Neural cell (in vitro differentiated cells): ENCODE results near the gene STAU1. TPM values are rescaled to one million over a fixed set of nuclear protein-coding genes. Genes with fewer than 3 reads are reported as not detected.

Experiments used
- H2AFZ ChIP-seq: fragments of 200-600, 300-800 bp; sonication (generic), shearing (Covaris generic); 2 replicates; pipeline ENCODE4 v1.6.0; 2014; ENCODE audit warnings: low read depth, mild to moderate bottlenecking, antibody characterized with exemption, low read length, moderate library complexity
- H3F3A ChIP-seq: fragments of 200-600 bp; shearing (Covaris generic); 2 replicates; pipeline ENCODE4 v1.6.1; 2016; ENCODE audit warnings: mild to moderate bottlenecking, moderate library complexity, mixed read lengths, antibody characterized with exemption, low read length; ENCODE audit not compliant: insufficient read depth, poor library complexity, severe bottlenecking
- H3K27ac ChIP-seq: fragments of 200-600, 300-800 bp; sonication (generic), shearing (Covaris generic); 2 replicates; pipeline ENCODE4 v1.5.1; 2014; ENCODE audit warnings: mild to moderate bottlenecking, low read length, moderate library complexity
- H3K27me3 ChIP-seq: fragments of 300-800, 200-600 bp; sonication (generic), shearing (Covaris generic); 2 replicates; pipeline ENCODE4 v1.6.0; 2014; ENCODE audit warnings: mild to moderate bottlenecking, low read depth, low read length, moderate library complexity; ENCODE audit not compliant: insufficient read depth
- H3K36me3 ChIP-seq: fragments of 300-800, 200-600 bp; sonication (generic), shearing (Covaris generic); 2 replicates; pipeline ENCODE4 v1.5.1; 2014; ENCODE audit warnings: mild to moderate bottlenecking, antibody characterized with exemption, low read length, moderate library complexity; ENCODE audit not compliant: insufficient read depth
- H3K4me2 ChIP-seq: fragments of 300-800, 200-600 bp; sonication (generic), shearing (Covaris generic); 2 replicates; pipeline ENCODE4 v1.6.0; 2014; ENCODE audit warnings: mild to moderate bottlenecking, low read length
- H3K4me3 ChIP-seq: fragments of 300-800, 200-600 bp; sonication (generic), shearing (Covaris generic); 2 replicates; pipeline ENCODE4 v1.5.1; 2014; ENCODE audit warnings: mild to moderate bottlenecking, low read length, moderate library complexity
- H3K79me2 ChIP-seq: fragments of 200-600 bp; shearing (Covaris generic); replicated peaks from 2 replicates; pipeline ENCODE4 v1.6.0; 2014; ENCODE audit warnings: mild to moderate bottlenecking, low read length, moderate library complexity; ENCODE audit not compliant: insufficient read depth
- H3K9ac ChIP-seq: fragments of 300-800, 200-600 bp; sonication (generic), shearing (Covaris generic); 2 replicates; pipeline ENCODE4 v1.6.1; 2016; ENCODE audit warnings: mild to moderate bottlenecking, low read length, mixed read lengths
- H3K9me2 ChIP-seq: fragments of 200-600 bp; shearing (Covaris generic); 2 replicates; pipeline ENCODE4 v1.6.1; 2016; ENCODE audit warnings: mild to moderate bottlenecking, low read length, mixed read lengths; ENCODE audit not compliant: insufficient read depth
- H3K9me3 ChIP-seq: fragments of 200-600, 300-800 bp; sonication (generic), shearing (Covaris generic); 2 replicates; pipeline ENCODE4 v1.6.1; 2016; ENCODE audit warnings: mild to moderate bottlenecking, mixed run types, low read length, moderate library complexity, mixed read lengths
- H4K20me1 ChIP-seq: fragments of 200-600 bp; shearing (Covaris generic); 2 replicates; pipeline ENCODE4 v1.6.1; 2016; ENCODE audit warnings: mild to moderate bottlenecking, mixed run types; ENCODE audit not compliant: insufficient read depth
- CTCF ChIP-seq: fragments of 450-650 bp; IDR thresholded peaks from 2 replicates; pipeline ENCODE4 v1.5.1; 2014; ENCODE audit warnings: antibody characterized with exemption, mild to moderate bottlenecking, moderate library complexity; ENCODE audit not compliant: poor library complexity, severe bottlenecking
- EP300 ChIP-seq: fragments of 450-650 bp; conservative IDR thresholded peaks from 2 replicates; pipeline ENCODE4 v1.6.1; 2014; ENCODE audit warnings: antibody characterized with exemption, mild to moderate bottlenecking, moderate library complexity; ENCODE audit not compliant: poor library complexity, severe bottlenecking
- EZH2 ChIP-seq: fragments of 200-600, 300-800 bp; shearing (Covaris generic), sonication (generic); IDR thresholded peaks from 2 replicates; pipeline ENCODE4 v1.6.1; 2014; ENCODE audit warnings: antibody characterized with exemption, low read length, borderline replicate concordance, mild to moderate bottlenecking; ENCODE audit not compliant: insufficient read depth, poor library complexity, severe bottlenecking
- MXI1 ChIP-seq: fragments of 450-650 bp; conservative IDR thresholded peaks from 2 replicates; pipeline ENCODE4 v1.6.1; 2014; ENCODE audit warnings: antibody characterized with exemption, mild to moderate bottlenecking; ENCODE audit not compliant: poor library complexity, severe bottlenecking
- POLR2AphosphoS5 ChIP-seq: IDR thresholded peaks from 2 replicates; pipeline ENCODE4 v1.6.1; 2012
- RAD21 ChIP-seq: fragments of 450-650 bp; conservative IDR thresholded peaks from 2 replicates; pipeline ENCODE4 v1.6.1; 2014; ENCODE audit warnings: antibody characterized with exemption, mild to moderate bottlenecking, moderate library complexity
- REST ChIP-seq: IDR thresholded peaks from 2 replicates; pipeline ENCODE4 v1.6.1; 2012; ENCODE audit warnings: borderline replicate concordance
- SMC3 ChIP-seq: fragments of 450-650 bp; conservative IDR thresholded peaks from 2 replicates; pipeline ENCODE4 v1.6.1; 2014; ENCODE audit warnings: antibody characterized with exemption, mild to moderate bottlenecking, moderate library complexity; ENCODE audit not compliant: poor library complexity
- TAF1 ChIP-seq: IDR thresholded peaks from 2 replicates; pipeline ENCODE4 v1.6.1; 2012; ENCODE audit warnings: low read depth
- polyA plus RNA-seq: library from polyadenylated mRNA; depleted of rRNA; stranded (reverse); fragments of >200 nt; gene quantifications from 2 replicates; pipeline ENCODE4 v1.2.3, GENCODE V29; 2014

Gene STAU1
- polyA plus RNA-seq, 1 donor from 2014 or later = 43.1 TPM

- no peak overlapping the region for H3K4me2 ChIP-seq
- no peak overlapping the region for H3K9ac ChIP-seq
- H3K36me3 ChIP-seq = no peaks in the 10 kb centered on the region
- no peaks in the 10 kb centered on the region for H3K9me2 ChIP-seq
- H3F3A ChIP-seq = no peaks in the 10 kb centered on the region
- H3K4me3 ChIP-seq = no peak overlapping the region
- TF ChIP-seq POLR2AphosphoS5 = no peak
- TF ChIP-seq TAF1 = no peak
- TF ChIP-seq CTCF = no peak
- TF ChIP-seq MXI1 = no peak
- TF ChIP-seq REST = no peak
- no peak for TF ChIP-seq EZH2
- TF ChIP-seq EP300 = no peak
- TF ChIP-seq RAD21 = no peak
- TF ChIP-seq SMC3 = no peak
- no peak overlapping the region for H3K27ac ChIP-seq
- H4K20me1 ChIP-seq = no peaks in the 10 kb centered on the region
- H3K27me3 ChIP-seq = no peaks in the 10 kb centered on the region
- peaks cover 41% of the 10 kb centered on the region for H3K79me2 ChIP-seq
- H3K9me3 ChIP-seq = no peaks in the 10 kb centered on the region
- no peak overlapping the region for H2AFZ ChIP-seq
These were observed 20.2 kb downstream of the STAU1 start for GRCh38 chr20:49167811-49168507.

GRCh38 chr20:49166534-49167449 lies 21.3 kb downstream of the STAU1 start:
- TF ChIP-seq TAF1 = no peak
- no peak for TF ChIP-seq EP300
- TF ChIP-seq RAD21 = no peak
- TF ChIP-seq REST = no peak
- TF ChIP-seq EZH2 = no peak
- no peak for TF ChIP-seq POLR2AphosphoS5
- no peak for TF ChIP-seq SMC3
- no peak for TF ChIP-seq MXI1
- TF ChIP-seq CTCF = no peak
- Histone ChIP-seq H3K27me3 (no peaks in the 10 kb centered on the region), H3K4me3 (no peak overlapping the region), H4K20me1 (no peaks in the 10 kb centered on the region), H3K79me2 (peaks cover 40% of the 10 kb centered on the region), H3K9me3 (no peaks in the 10 kb centered on the region), H3K27ac (no peak overlapping the region), H3K36me3 (no peaks in the 10 kb centered on the region), H2AFZ (no peak overlapping the region), H3F3A (no peaks in the 10 kb centered on the region), H3K9me2 (no peaks in the 10 kb centered on the region), H3K9ac (no peak overlapping the region), H3K4me2 (no peak overlapping the region)
